H1 (cell line): ENCODE data around the gene UBE2J1. TPM values are rescaled to one million over a fixed set of nuclear protein-coding genes. Genes with fewer than 3 reads are reported as not detected.

Experiments used
- BACH1 ChIP-seq: IDR thresholded peaks from 2 replicates; pipeline ENCODE4 v1.6.1; 2012; ENCODE audit warnings: low read length, improper control_type of control experiment
- BCL11A ChIP-seq, 2 experiments: IDR thresholded peaks; one replicate each; pipeline ENCODE4 v1.6.1; 2011; ENCODE audit warnings: low read depth in 2 of 2, low read length in 2 of 2, mild to moderate bottlenecking in 2 of 2
- RAD21 ChIP-seq, 2 experiments: IDR thresholded peaks in 1 of 2; conservative IDR thresholded peaks in 1 of 2; 2 replicates each; pipeline ENCODE4 v1.6.1; 2011; ENCODE audit warnings: low read depth in 2 of 2, low read length in 2 of 2, improper control_type of control experiment in 1 of 2, inconsistent platforms in 1 of 2, mild to moderate bottlenecking in 1 of 2, moderate library complexity in 1 of 2
- polyA plus RNA-seq, 7 experiments: library from polyadenylated mRNA; depleted of rRNA in 3 of 7; stranded (reverse) in 5 of 7; unstranded in 2 of 7; fragments of >200 nt in 5 of 7; fragments of 200-250 nt in 2 of 7; gene quantifications; 1 replicate in 5 of 7; 2 replicates in 1 of 7; 4 replicates in 1 of 7; pipeline versions ENCODE4 v1.2.1 to v1.2.3, GENCODE V29; 2011 to 2013; ENCODE audit warnings: missing spikeins in 2 of 7, mixed read lengths in 2 of 7
- total RNA-seq: library from RNA; stranded (reverse); fragmentation: NEBNext Ultra II Directional; extraction: Animal tissue kit (Norgen Biotek cat#: 25700); gene quantifications from 2 replicates; pipeline ENCODE4 v1.2.1, GENCODE V29; 2021
- TF ChIP-seq, protein P1 (sequence below): fragments of 300-600 bp; sonication (generic); IDR thresholded peaks from 2 replicates; pipeline ENCODE4 v1.7.1; 2012; ENCODE audit warnings: low read length, moderate library complexity, mild to moderate bottlenecking, inconsistent platforms; ENCODE audit not compliant: insufficient replicate concordance

UBE2J1 gene
- total and polyA plus RNA-seq, 2 of the 8 experiments (the other 6 are each of a cell fraction or from before 2014, with no cell fraction given): 8.5 to 15.2 TPM

DNA sequence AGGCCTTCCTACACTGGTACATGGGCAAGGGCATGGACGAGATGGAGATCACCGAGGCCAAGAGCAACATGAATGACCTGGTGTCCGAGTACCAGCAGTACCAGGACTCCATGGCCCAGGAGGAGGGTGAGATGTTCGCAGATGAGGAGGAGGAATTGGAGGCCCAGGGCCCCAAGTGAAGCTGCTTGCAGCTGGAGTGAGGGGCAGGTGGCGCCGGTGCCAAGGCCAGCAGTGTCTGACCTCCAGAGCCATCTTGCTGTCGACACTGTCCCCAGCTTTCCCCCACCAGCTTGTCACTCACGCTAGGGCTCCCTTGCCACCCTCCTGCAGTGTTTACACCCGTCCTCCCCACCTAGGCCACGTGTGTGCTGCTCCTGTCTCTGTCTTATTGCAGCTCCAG is 49.6 kb downstream of the UBE2J1 start (continued):
- TF ChIP-seq, protein P1, sequence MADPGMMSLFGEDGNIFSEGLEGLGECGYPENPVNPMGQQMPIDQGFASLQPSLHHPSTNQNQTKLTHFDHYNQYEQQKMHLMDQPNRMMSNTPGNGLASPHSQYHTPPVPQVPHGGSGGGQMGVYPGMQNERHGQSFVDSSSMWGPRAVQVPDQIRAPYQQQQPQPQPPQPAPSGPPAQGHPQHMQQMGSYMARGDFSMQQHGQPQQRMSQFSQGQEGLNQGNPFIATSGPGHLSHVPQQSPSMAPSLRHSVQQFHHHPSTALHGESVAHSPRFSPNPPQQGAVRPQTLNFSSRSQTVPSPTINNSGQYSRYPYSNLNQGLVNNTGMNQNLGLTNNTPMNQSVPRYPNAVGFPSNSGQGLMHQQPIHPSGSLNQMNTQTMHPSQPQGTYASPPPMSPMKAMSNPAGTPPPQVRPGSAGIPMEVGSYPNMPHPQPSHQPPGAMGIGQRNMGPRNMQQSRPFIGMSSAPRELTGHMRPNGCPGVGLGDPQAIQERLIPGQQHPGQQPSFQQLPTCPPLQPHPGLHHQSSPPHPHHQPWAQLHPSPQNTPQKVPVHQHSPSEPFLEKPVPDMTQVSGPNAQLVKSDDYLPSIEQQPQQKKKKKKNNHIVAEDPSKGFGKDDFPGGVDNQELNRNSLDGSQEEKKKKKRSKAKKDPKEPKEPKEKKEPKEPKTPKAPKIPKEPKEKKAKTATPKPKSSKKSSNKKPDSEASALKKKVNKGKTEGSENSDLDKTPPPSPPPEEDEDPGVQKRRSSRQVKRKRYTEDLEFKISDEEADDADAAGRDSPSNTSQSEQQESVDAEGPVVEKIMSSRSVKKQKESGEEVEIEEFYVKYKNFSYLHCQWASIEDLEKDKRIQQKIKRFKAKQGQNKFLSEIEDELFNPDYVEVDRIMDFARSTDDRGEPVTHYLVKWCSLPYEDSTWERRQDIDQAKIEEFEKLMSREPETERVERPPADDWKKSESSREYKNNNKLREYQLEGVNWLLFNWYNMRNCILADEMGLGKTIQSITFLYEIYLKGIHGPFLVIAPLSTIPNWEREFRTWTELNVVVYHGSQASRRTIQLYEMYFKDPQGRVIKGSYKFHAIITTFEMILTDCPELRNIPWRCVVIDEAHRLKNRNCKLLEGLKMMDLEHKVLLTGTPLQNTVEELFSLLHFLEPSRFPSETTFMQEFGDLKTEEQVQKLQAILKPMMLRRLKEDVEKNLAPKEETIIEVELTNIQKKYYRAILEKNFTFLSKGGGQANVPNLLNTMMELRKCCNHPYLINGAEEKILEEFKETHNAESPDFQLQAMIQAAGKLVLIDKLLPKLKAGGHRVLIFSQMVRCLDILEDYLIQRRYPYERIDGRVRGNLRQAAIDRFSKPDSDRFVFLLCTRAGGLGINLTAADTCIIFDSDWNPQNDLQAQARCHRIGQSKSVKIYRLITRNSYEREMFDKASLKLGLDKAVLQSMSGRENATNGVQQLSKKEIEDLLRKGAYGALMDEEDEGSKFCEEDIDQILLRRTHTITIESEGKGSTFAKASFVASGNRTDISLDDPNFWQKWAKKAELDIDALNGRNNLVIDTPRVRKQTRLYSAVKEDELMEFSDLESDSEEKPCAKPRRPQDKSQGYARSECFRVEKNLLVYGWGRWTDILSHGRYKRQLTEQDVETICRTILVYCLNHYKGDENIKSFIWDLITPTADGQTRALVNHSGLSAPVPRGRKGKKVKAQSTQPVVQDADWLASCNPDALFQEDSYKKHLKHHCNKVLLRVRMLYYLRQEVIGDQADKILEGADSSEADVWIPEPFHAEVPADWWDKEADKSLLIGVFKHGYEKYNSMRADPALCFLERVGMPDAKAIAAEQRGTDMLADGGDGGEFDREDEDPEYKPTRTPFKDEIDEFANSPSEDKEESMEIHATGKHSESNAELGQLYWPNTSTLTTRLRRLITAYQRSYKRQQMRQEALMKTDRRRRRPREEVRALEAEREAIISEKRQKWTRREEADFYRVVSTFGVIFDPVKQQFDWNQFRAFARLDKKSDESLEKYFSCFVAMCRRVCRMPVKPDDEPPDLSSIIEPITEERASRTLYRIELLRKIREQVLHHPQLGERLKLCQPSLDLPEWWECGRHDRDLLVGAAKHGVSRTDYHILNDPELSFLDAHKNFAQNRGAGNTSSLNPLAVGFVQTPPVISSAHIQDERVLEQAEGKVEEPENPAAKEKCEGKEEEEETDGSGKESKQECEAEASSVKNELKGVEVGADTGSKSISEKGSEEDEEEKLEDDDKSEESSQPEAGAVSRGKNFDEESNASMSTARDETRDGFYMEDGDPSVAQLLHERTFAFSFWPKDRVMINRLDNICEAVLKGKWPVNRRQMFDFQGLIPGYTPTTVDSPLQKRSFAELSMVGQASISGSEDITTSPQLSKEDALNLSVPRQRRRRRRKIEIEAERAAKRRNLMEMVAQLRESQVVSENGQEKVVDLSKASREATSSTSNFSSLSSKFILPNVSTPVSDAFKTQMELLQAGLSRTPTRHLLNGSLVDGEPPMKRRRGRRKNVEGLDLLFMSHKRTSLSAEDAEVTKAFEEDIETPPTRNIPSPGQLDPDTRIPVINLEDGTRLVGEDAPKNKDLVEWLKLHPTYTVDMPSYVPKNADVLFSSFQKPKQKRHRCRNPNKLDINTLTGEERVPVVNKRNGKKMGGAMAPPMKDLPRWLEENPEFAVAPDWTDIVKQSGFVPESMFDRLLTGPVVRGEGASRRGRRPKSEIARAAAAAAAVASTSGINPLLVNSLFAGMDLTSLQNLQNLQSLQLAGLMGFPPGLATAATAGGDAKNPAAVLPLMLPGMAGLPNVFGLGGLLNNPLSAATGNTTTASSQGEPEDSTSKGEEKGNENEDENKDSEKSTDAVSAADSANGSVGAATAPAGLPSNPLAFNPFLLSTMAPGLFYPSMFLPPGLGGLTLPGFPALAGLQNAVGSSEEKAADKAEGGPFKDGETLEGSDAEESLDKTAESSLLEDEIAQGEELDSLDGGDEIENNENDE: no peak
- no peak for TF ChIP-seq RAD21 (IDR thresholded peaks at IDR 0.05 in 1 of 2, conservative IDR thresholded peaks at IDR 0.05 in 1 of 2; ENCODE audit: low read depth in 2 of 2, low read length in 2 of 2)
- no peak for TF ChIP-seq BACH1
- TF ChIP-seq BCL11A (IDR thresholded peaks at IDR 0.05; ENCODE audit: low read depth in 2 of 2, low read length in 2 of 2): no peak
